Kidney (tissue), 14 donors: Measurements from ENCODE around the gene VAV2. TPM values are rescaled to one million over a fixed set of nuclear protein-coding genes. Genes with fewer than 3 reads are reported as not detected.

Experiments
- DNase-seq, 5 donors: peaks; one replicate each; pipeline ENCODE4 v3.0.0-alpha.2; 2013 to 2020
- FAIRE-seq: peaks from 2 replicates; lab custom pipeline; 2012; peaks lifted over from hg19 to GRCh38; lab: Jason Lieb, UNC
- H3K27ac ChIP-seq, 2 donors: one replicate each; pipeline ENCODE4 v1.7.0; 2013; ENCODE audit warnings: low read depth in 2 of 2, low read length in 2 of 2, inconsistent platforms in 1 of 2
- H3K27me3 ChIP-seq: one replicate; pipeline ENCODE4 v1.7.1; 2013; ENCODE audit warnings: low read length, inconsistent platforms; ENCODE audit not compliant: control insufficient read depth, insufficient read depth
- H3K36me3 ChIP-seq, 3 donors: one replicate each; pipeline versions ENCODE4 v1.7.0 to v1.7.1; 2013; ENCODE audit warnings: low read length in 3 of 3, control low read depth in 1 of 3, inconsistent platforms in 1 of 3; ENCODE audit not compliant: insufficient read depth in 3 of 3, control insufficient read depth in 2 of 3
- H3K4me1 ChIP-seq, 3 donors: one replicate each; pipeline versions ENCODE4 v1.7.0 to v1.7.1; 2013; ENCODE audit warnings: low read length in 3 of 3, inconsistent platforms in 1 of 3, low read depth in 1 of 3; ENCODE audit not compliant: control insufficient read depth in 2 of 3, insufficient read depth in 2 of 3
- H3K4me3 ChIP-seq, 3 donors: one replicate each; pipeline versions ENCODE4 v1.7.0 to v1.8.1; 2013; ENCODE audit warnings: low read length in 3 of 3, control low read depth in 1 of 3, inconsistent platforms in 1 of 3
- H3K9ac ChIP-seq, 3 donors: one replicate each; pipeline versions ENCODE4 v1.7.0 to v1.7.1; 2013; ENCODE audit warnings: low read length in 3 of 3, control low read depth in 1 of 3, inconsistent platforms in 1 of 3
- H3K9me3 ChIP-seq, 3 donors: one replicate each; pipeline versions ENCODE4 v1.7.0 to v1.7.1; 2013; ENCODE audit warnings: low read length in 3 of 3, control low read depth in 1 of 3, inconsistent platforms in 1 of 3; ENCODE audit not compliant: control insufficient read depth in 2 of 3, insufficient read depth in 1 of 3
- CTCF ChIP-seq: IDR thresholded peaks from 3 replicates; pipeline ENCODE4 v1.5.1; 2012; ENCODE audit warnings: mild to moderate bottlenecking, moderate library complexity, borderline replicate concordance; ENCODE audit not compliant: insufficient read depth; ENCODE audit errors: extremely low read depth
- intact Hi-C: fragments of 100-400 bp; cut with DNase I; formaldehyde crosslinking; loops from one replicate; pipeline ENCODE4 v1.11.1; 2022
- polyA plus RNA-seq: library from polyadenylated mRNA; stranded (reverse); fragments of 350-450 nt; fragmentation: Illumina TruSeq; extraction: RNeasy Lipid Tissue Mini Kit (QIAGEN cat#74804); gene quantifications from one replicate; pipeline ENCODE4 v1.2.3, GENCODE V29; 2014; ENCODE audit warnings: low read depth, low replicate concordance; ENCODE audit not compliant: insufficient read depth
- total RNA-seq: library from RNA; stranded (reverse); fragmentation: NEBNext Ultra II Directional; extraction: Animal tissue kit (Norgen Biotek cat#: 25700); gene quantifications from one replicate; pipeline ENCODE4 v1.2.1, GENCODE V29; 2021
- donor health status: control.
- donor health status: control.
- donor health status: control.
- donor health status: control.
- donor health status: control.
- donor health status: DM: yes; HTN: yes; CAD: no.
- donor health status: Normal renal cell carcinoma (clear cell type).

Gene VAV2
- total and polyA plus RNA-seq, 2 donors from 2014 or later, result 22.3 to 47.1 TPM

DNA sequence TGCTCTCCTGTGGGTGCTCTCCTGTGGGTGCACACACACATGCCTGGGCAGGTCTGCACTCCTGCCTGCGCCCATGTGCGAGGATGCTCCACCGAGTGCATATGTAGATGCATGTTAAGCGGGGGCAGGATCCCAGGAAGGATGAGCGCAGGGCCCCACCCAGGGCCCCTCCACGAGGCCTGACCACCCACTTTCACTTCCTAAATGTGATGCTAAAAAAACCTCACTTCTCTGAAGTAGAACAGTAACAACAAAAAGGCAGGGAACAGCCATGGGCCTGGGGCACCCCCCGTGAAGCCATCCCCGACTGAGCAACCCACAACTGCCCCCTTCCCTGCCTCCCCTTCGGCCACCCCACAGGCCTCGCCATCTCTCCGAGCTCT lies 205.8 kb downstream of the VAV2 start:
- no peak overlapping the region for H3K4me3 ChIP-seq
- FAIRE-seq (no peak), DNase-seq (peak in 1 of 5 donors; percentile 72)
- H3K9ac ChIP-seq, result no peak overlapping the region
- intact Hi-C loops, result no loop called here
- TF ChIP-seq CTCF, result no peak
- no peaks in the 10 kb centered on the region for H3K9me3 ChIP-seq
- peaks cover 0 to 21% (median 0%) of the 10 kb centered on the region in 3 donors for H3K4me1 ChIP-seq
- peaks cover 0 to 20% (median 4%) of the 10 kb centered on the region in 3 donors for H3K36me3 ChIP-seq
- no peaks in the 10 kb centered on the region for H3K27me3 ChIP-seq
- H3K27ac ChIP-seq, result no peak overlapping the region

DNA sequence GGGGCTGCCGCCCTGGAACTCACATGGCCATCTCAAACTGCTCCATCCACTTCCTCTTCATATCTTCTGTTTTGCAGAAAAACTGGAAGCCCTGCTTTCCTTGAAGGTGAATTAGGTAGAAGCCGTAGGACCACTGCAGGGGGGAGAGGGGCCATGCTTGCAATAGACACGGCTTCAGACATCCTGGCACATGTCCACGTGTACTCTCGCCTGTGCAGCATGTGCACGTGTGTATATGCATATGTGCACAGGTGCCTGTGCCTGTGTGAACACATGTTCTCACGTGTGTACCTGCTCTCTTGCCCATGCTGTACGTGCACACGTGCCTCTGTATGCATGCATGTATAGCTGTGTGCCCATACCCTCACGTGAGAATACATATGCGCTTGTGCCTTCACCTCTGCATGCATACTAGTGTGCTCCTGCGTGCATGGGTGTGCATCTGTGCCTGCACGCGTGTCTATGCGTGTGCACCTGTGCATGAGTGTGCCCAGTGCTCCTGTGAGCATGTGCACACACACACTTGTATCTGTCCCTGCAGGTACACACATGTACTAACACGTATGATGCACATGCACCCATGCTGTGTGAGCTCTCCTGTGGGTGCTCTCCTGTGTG lies 206.3 kb downstream of the VAV2 start:
- no peaks in the 10 kb centered on the region for H3K27me3 ChIP-seq

GRCh38 chr9:133784731-133785561 lies 207.2 kb downstream of the VAV2 start:
- intact Hi-C loops, result no loop called here
- FAIRE-seq, result no peak
- Histone ChIP-seq H3K4me3 (no peak overlapping the region), H3K9me3 (no peaks in the 10 kb centered on the region), H3K36me3 (peaks cover 0 to 13% (median 4%) of the 10 kb centered on the region in 3 donors), H3K27ac (no peak overlapping the region), H3K9ac (no peak overlapping the region), H3K27me3 (no peaks in the 10 kb centered on the region), H3K4me1 (peaks cover 0 to 20% (median 0%) of the 10 kb centered on the region in 3 donors)
- TF ChIP-seq CTCF, result no peak
- peak in 1 of 5 donors; percentile 43 for DNase-seq

More for the DNA sequence above, 206.3 kb downstream of the VAV2 start:
- DNase-seq (peak in 1 of 5 donors; percentile 43), FAIRE-seq (no peak)
- Histone ChIP-seq H3K36me3 (peaks cover 0 to 18% (median 4%) of the 10 kb centered on the region in 3 donors), H3K9me3 (no peaks in the 10 kb centered on the region), H3K27ac (no peak overlapping the region), H3K9ac (no peak overlapping the region), H3K4me1 (peaks cover 0 to 21% (median 0%) of the 10 kb centered on the region in 3 donors), H3K4me3 (no peak overlapping the region)
- intact Hi-C loops, result no loop called here
- no peak for TF ChIP-seq CTCF
